H1 (cell line): ENCODE data around the gene NID1. TPM values are rescaled to one million over a fixed set of nuclear protein-coding genes. Genes with fewer than 3 reads are reported as not detected.

Experiments
- CTCF ChIA-PET: fragments of 300-600 bp; sonication (Branson Sonifier 250); formaldehyde crosslinking; loops from one replicate; lab custom pipeline; 2021; ENCODE audit not compliant: partially characterized antibody; lab: Charles Lee
- POLR2A ChIA-PET: fragments of 300-600 bp; sonication (Branson Sonifier 250); formaldehyde crosslinking; loops from one replicate; lab custom pipeline; 2021; ENCODE audit warnings: inconsistent platforms; ENCODE audit not compliant: partially characterized antibody; lab: Charles Lee
- DNase-seq, 2 experiments: peaks; one replicate each; pipeline versions ENCODE4 v3.0.0 to v3.0.0-alpha.2; 2010 to 2022; ENCODE audit warnings: low spot score in 2 of 2, low read depth in 1 of 2, mixed read lengths in 1 of 2
- FAIRE-seq: peaks from 2 replicates; lab custom pipeline; 2011; peaks lifted over from hg19 to GRCh38; lab: Jason Lieb, UNC
- H2AFZ ChIP-seq: 2 replicates; pipeline ENCODE4 v1.8.1; 2012; ENCODE audit warnings: low read length, inconsistent platforms
- H2AK5ac ChIP-seq: 2 replicates; pipeline ENCODE4 v1.6.1; 2013; ENCODE audit warnings: low read depth, low read length
- H2BK120ac ChIP-seq: replicated peaks from 2 replicates; pipeline ENCODE3; 2013; ENCODE audit warnings: low read depth, low read length, inconsistent platforms
- H2BK12ac ChIP-seq: 2 replicates; pipeline ENCODE4 v1.6.1; 2013; ENCODE audit warnings: low read depth, low read length
- H2BK15ac ChIP-seq: 2 replicates; pipeline ENCODE4 v1.6.1; 2013; ENCODE audit warnings: low read length
- H2BK20ac ChIP-seq: 2 replicates; pipeline ENCODE4 v1.6.1; 2013; ENCODE audit warnings: low read length
- H2BK5ac ChIP-seq: 2 replicates; pipeline ENCODE4 v1.6.1; 2013; ENCODE audit warnings: low read depth, low read length
- H3K14ac ChIP-seq: 2 replicates; pipeline ENCODE4 v1.6.1; 2013; ENCODE audit warnings: inconsistent platforms; ENCODE audit not compliant: insufficient read length
- H3K18ac ChIP-seq: 2 replicates; pipeline ENCODE4 v1.6.1; 2013; ENCODE audit warnings: low read length; ENCODE audit errors: extremely low read depth
- H3K23ac ChIP-seq: 2 replicates; pipeline ENCODE4 v1.6.1; 2013; ENCODE audit warnings: inconsistent platforms; ENCODE audit not compliant: insufficient read length
- H3K23me2 ChIP-seq: 2 replicates; pipeline ENCODE4 v1.6.1; 2013; ENCODE audit warnings: low read depth, low read length
- H3K27ac ChIP-seq: 2 replicates; pipeline ENCODE4 v1.6.1; 2011; ENCODE audit warnings: low read depth, low read length, inconsistent platforms
- H3K27me3 ChIP-seq, 4 experiments: replicated peaks in 1 of 4; 1 replicate in 1 of 4; 2 replicates in 3 of 4; pipeline versions ENCODE4 v1.6.1 to v1.8.1; 2011 to 2013; ENCODE audit warnings: low read length in 3 of 4, mild to moderate bottlenecking in 3 of 4, inconsistent platforms in 2 of 4, mixed read lengths in 2 of 4, moderate library complexity in 1 of 4; ENCODE audit not compliant: control insufficient read depth in 3 of 4, insufficient read depth in 3 of 4; ENCODE audit errors: extremely low read depth in 1 of 4
- H3K36me3 ChIP-seq, 4 experiments: 2 replicates each; pipeline versions ENCODE4 v1.6.1 to v1.8.1; 2011 to 2013; ENCODE audit warnings: mild to moderate bottlenecking in 4 of 4, low read length in 3 of 4, moderate library complexity in 2 of 4, control low read depth in 1 of 4, inconsistent platforms in 1 of 4; ENCODE audit not compliant: insufficient read depth in 4 of 4, control insufficient read depth in 2 of 4
- H3K4ac ChIP-seq: replicated peaks from 2 replicates; pipeline ENCODE3; 2013; ENCODE audit warnings: low read length, low read depth, mixed read lengths, inconsistent platforms; ENCODE audit not compliant: insufficient read length
- H3K4me1 ChIP-seq, 4 experiments: replicated peaks in 1 of 4; 1 replicate in 1 of 4; 2 replicates in 3 of 4; pipeline versions ENCODE4 v1.6.1 to v1.8.1; 2011 to 2013; ENCODE audit warnings: low read length in 3 of 4, inconsistent platforms in 2 of 4, mixed read lengths in 1 of 4; ENCODE audit not compliant: insufficient read depth in 4 of 4, control insufficient read depth in 3 of 4
- H3K4me2 ChIP-seq, 2 experiments: 2 replicates each; pipeline versions ENCODE4 v1.6.1 to v1.8.1; 2011 to 2013; ENCODE audit warnings: low read depth in 2 of 2, low read length in 2 of 2, control low read depth in 1 of 2, inconsistent platforms in 1 of 2, mild to moderate bottlenecking in 1 of 2; ENCODE audit not compliant: insufficient read depth in 1 of 2
- H3K4me3 ChIP-seq, 4 experiments: fragments of 200-600, 300-600 bp in 1 of 4; sonication (generic), shearing (Covaris generic), sonication (Bioruptor Twin) in 1 of 4; 2 replicates each; pipeline versions ENCODE4 v1.5.1 to v1.8.1; 2011 to 2016; ENCODE audit warnings: low read length in 4 of 4, low read depth in 3 of 4, control low read depth in 2 of 4, inconsistent platforms in 2 of 4, mild to moderate bottlenecking in 2 of 4, mixed read lengths in 1 of 4, moderate library complexity in 1 of 4; ENCODE audit not compliant: insufficient read depth in 2 of 4; ENCODE audit errors: extremely low read depth in 1 of 4
- H3K56ac ChIP-seq: replicated peaks from 2 replicates; pipeline ENCODE3; 2013; ENCODE audit warnings: low read depth, mild to moderate bottlenecking, mixed read lengths, low read length, inconsistent platforms; ENCODE audit not compliant: insufficient read length
- H3K79me1 ChIP-seq: 2 replicates; pipeline ENCODE4 v1.6.1; 2013; ENCODE audit warnings: low read depth, low read length, control low read depth
- H3K79me2 ChIP-seq, 2 experiments: 2 replicates each; pipeline versions ENCODE4 v1.6.1 to v1.8.1; 2012 to 2013; ENCODE audit warnings: low read length in 2 of 2, mild to moderate bottlenecking in 2 of 2, inconsistent platforms in 1 of 2; ENCODE audit not compliant: insufficient read depth in 2 of 2, control insufficient read depth in 1 of 2
- H3K9ac ChIP-seq, 4 experiments: replicated peaks in 1 of 4; 1 replicate in 1 of 4; 2 replicates in 3 of 4; pipeline versions ENCODE4 v1.6.1 to v1.8.1; 2011 to 2013; ENCODE audit warnings: low read depth in 3 of 4, low read length in 3 of 4, control low read depth in 2 of 4, mild to moderate bottlenecking in 2 of 4, moderate library complexity in 2 of 4, inconsistent platforms in 1 of 4; ENCODE audit errors: extremely low read depth in 1 of 4
- H3K9me3 ChIP-seq, 2 experiments: 2 replicates each; pipeline versions ENCODE4 v1.6.1 to v1.8.1; 2012 to 2013; ENCODE audit warnings: mild to moderate bottlenecking in 2 of 2, moderate library complexity in 2 of 2, control low read depth in 1 of 2, inconsistent platforms in 1 of 2, low read depth in 1 of 2, low read length in 1 of 2, mixed read lengths in 1 of 2; ENCODE audit not compliant: insufficient read depth in 2 of 2
- H4K20me1 ChIP-seq, 2 experiments: replicated peaks in 1 of 2; 2 replicates each; pipeline versions ENCODE3 to v1.8.1; 2011 to 2013; ENCODE audit warnings: inconsistent platforms in 2 of 2, low read length in 2 of 2, mild to moderate bottlenecking in 1 of 2; ENCODE audit not compliant: insufficient read depth in 2 of 2, control insufficient read depth in 1 of 2
- H4K5ac ChIP-seq: 2 replicates; pipeline ENCODE4 v1.6.1; 2013; ENCODE audit warnings: low read length, low read depth, mixed read lengths, inconsistent platforms; ENCODE audit not compliant: insufficient read length
- H4K8ac ChIP-seq: 2 replicates; pipeline ENCODE4 v1.8.0; 2013; ENCODE audit warnings: mild to moderate bottlenecking, moderate library complexity, low read length, inconsistent platforms; ENCODE audit not compliant: insufficient read depth; ENCODE audit errors: extremely low read depth
- H4K91ac ChIP-seq: replicated peaks from 2 replicates; pipeline ENCODE3; 2013; ENCODE audit warnings: low read length, mixed read lengths, inconsistent platforms; ENCODE audit not compliant: insufficient read length
- KDM5A ChIP-seq: fragments of 200-600 bp; IDR thresholded peaks from 2 replicates; pipeline ENCODE4 v1.7.1; 2012; ENCODE audit warnings: mild to moderate bottlenecking, low read length, inconsistent platforms, mixed read lengths
- WGBS, 2 experiments: shearing (Covaris generic) in 1 of 2; methylation state at CpG; one replicate each; pipeline versions ENCODE4 v1.1.6 to v1.1.7; 2013 to 2015; ENCODE audit warnings: low lambda C conversion rate in 2 of 2, mixed read lengths in 2 of 2, inconsistent platforms in 1 of 2, low coverage in 1 of 2, missing lambda C conversion rate in 1 of 2; ENCODE audit not compliant: insufficient replicate concordance in 2 of 2, insufficient coverage in 1 of 2, insufficient read length in 1 of 2; ENCODE audit errors: extremely low coverage in 1 of 2, missing lambda C conversion rate in 1 of 2; 5-methylcytosine and 5-hydroxymethylcytosine counted together
- polyA plus RNA-seq, 7 experiments: library from polyadenylated mRNA; depleted of rRNA in 3 of 7; stranded (reverse) in 5 of 7; unstranded in 2 of 7; fragments of >200 nt in 5 of 7; fragments of 200-250 nt in 2 of 7; gene quantifications; 1 replicate in 5 of 7; 2 replicates in 1 of 7; 4 replicates in 1 of 7; pipeline versions ENCODE4 v1.2.1 to v1.2.3, GENCODE V29; 2011 to 2013; ENCODE audit warnings: missing spikeins in 2 of 7, mixed read lengths in 2 of 7
- total RNA-seq: library from RNA; stranded (reverse); fragmentation: NEBNext Ultra II Directional; extraction: Animal tissue kit (Norgen Biotek cat#: 25700); gene quantifications from 2 replicates; pipeline ENCODE4 v1.2.1, GENCODE V29; 2021

Gene NID1
- total and polyA plus RNA-seq, 2 of the 8 experiments (the other 6 are each of a cell fraction or from before 2014, with no cell fraction given), result 20.9 to 25.4 TPM

GRCh38 chr1:235930543-235930942 is 134.3 kb downstream of the NID1 start:
- no peak overlapping the region for H2AK5ac ChIP-seq
- no peak for FAIRE-seq
- H3K4ac ChIP-seq, result no peak overlapping the region
- H3K4me2 ChIP-seq, result no peak overlapping the region
- H2BK120ac ChIP-seq, result no peak overlapping the region
- H4K91ac ChIP-seq, result no peak overlapping the region
- no peak overlapping the region for H3K18ac ChIP-seq
- no peak overlapping the region for H4K8ac ChIP-seq
- no peak overlapping the region for H3K56ac ChIP-seq
- DNase-seq, result no peak
- WGBS, 2 experiments, result 83% methylated on average over 8 of the region's 8 CpGs; no CpG with 5 or more reads in 1 of the 2 experiments
- no peaks in the 10 kb centered on the region for H4K20me1 ChIP-seq
- no peak overlapping the region for H2AFZ ChIP-seq
- H3K4me3 ChIP-seq, result no peak overlapping the region
- H3K23ac ChIP-seq, result no peak overlapping the region
- H4K5ac ChIP-seq, result no peak overlapping the region
- no peaks in the 10 kb centered on the region; the same call in 1 of the 2 replicates for H3K23me2 ChIP-seq
- H2BK15ac ChIP-seq, result no peak overlapping the region
- no peaks in the 10 kb centered on the region for H3K9me3 ChIP-seq
- ChIA-PET POLR2A (no interaction called here), CTCF (interaction anchor here (0.9 kb wide), 1 partner anchor 87 kb away, joined by 3 read pairs; no protein-coding TSS in a partner anchor)
- H3K36me3 ChIP-seq, result no peaks in the 10 kb centered on the region
- no peak overlapping the region for H2BK5ac ChIP-seq
- no peaks in the 10 kb centered on the region for H3K79me2 ChIP-seq
- no peak overlapping the region for H3K9ac ChIP-seq
- H2BK12ac ChIP-seq, result no peak overlapping the region
- no peaks in the 10 kb centered on the region for H3K79me1 ChIP-seq
- no peak overlapping the region for H3K14ac ChIP-seq
- peaks cover 0 to 3% (median 0%) of the 10 kb centered on the region in 4 experiments; a peak in 2 of 7 replicates for H3K4me1 ChIP-seq
- no peak for TF ChIP-seq KDM5A
- peaks cover 0 to 4% (median 1%) of the 10 kb centered on the region in 4 experiments; a peak in 3 of 7 replicates for H3K27me3 ChIP-seq
- no peak overlapping the region for H3K27ac ChIP-seq
- H2BK20ac ChIP-seq, result no peak overlapping the region
